ENCODE results near the gene GYS1.
A peak's percentile ranks its signal among the peaks of the same experiment; 100 is the strongest.
"Not testable (repeated sequence)": the region's sequence is repeated elsewhere in the genome, so short reads cannot be mapped to it uniquely, and the experiment has no call there.

Gene GYS1

GRCh38 chr19:48953990-48954594, 39.0 kb downstream of the GYS1 start:
- DNase-seq, result no peak
- in situ Hi-C loops (cut with MboI; ENCODE audit: low pct_unique_long_range_greater_than_20kb, low sequenced_read_pairs), result no loop called here

DNA sequence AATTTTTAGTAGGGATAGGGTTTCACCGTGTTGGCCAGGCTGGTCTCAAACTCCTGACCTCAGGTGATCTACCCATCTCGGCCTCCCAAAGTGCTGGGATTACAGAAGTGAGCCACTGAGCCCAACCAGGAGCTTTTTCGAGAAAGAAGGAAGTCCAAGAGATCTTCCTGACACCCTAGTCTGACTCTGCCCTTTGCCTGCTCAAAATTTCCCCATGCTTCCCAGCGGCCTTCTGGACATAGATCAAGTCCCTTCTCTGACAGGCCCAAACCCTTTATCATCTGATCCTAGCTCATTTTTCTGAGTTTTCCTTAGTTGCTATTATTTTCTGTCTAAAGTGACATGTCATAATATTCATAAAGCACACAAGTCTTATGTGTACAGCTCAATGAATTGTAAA, 40.0 kb downstream of the GYS1 start:
- no peak for DNase-seq

DNA sequence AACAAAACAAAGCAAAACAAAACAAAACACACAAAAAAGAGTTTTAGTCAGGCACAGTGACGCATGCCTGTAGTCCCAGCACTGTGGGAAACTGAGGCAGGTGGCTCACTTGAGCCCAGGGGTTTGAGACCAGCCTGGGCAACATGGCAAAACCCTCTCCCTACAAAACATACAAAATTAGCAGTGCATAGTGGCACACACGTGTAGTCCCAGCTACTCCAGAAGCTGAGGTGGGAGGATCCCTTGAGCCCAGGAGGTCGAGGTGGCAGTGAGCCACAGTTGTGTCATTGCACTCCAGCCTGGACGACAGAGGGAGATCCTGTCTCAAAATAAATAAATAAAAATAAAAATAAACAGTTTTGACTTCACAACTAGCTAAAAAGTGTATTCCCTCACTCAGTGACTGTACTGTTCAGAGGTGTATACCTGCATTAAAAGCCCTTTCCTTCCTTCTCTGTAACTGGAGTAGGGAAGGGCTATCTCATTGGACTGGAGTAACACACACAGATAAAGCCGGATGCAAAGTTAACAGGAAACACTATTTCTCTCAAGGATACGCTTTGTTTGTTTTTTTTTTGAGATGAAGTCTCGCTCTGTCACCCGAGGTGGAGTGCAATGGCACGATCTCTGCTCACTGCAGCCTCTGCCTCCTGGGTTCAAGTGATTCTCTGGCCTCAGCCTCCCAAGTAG, 42.1 kb downstream of the GYS1 start:
- DNase-seq, result no peak
- in situ Hi-C loops (cut with MboI; ENCODE audit: low pct_unique_long_range_greater_than_20kb, low sequenced_read_pairs), result no loop called here

More for the DNA sequence above, 40.0 kb downstream of the GYS1 start:
- in situ Hi-C loops (cut with MboI; ENCODE audit: low pct_unique_long_range_greater_than_20kb, low sequenced_read_pairs), result no loop called here

DNA sequence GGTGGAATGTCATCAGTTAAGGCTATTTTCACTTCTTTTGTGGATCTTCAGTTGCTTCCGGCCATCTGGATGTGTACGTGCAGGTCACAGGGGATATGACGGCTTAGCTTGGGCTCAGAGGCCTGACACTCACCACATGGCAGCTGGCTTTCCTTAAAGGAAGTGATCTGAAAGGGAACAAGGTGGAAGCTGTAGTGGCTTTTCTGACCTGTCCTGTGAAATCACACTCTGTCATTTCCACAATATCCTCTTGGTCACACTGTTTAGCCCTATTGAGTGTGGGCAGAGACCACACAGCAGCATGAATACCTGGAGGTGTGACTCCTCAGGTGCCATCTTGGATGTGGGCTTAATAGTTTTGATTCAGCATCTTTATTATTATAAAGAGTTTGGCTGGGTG, 43.0 kb downstream of the GYS1 start:
- in situ Hi-C loops (cut with MboI; ENCODE audit: low pct_unique_long_range_greater_than_20kb, low sequenced_read_pairs), result no loop called here
- no peak for DNase-seq

DNA sequence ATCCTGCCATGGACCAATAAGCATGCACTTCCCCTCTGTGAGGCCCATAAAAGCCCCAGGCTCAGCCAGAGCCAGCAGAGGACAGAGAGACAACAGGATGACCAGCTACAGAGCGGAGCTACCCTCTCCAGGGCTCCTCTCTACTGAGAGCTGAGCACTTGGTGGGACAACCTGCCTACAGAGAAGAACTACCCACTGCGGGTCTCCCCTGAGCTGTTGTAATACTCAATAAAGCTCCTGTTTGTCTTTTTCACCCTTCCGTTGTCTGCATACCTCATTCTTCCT, 45.9 kb downstream of the GYS1 start:
- no peak for DNase-seq
- in situ Hi-C loops (cut with MboI; ENCODE audit: low pct_unique_long_range_greater_than_20kb, low sequenced_read_pairs), result no loop called here

- DNase-seq, result no peak
- in situ Hi-C loops (cut with MboI; ENCODE audit: low pct_unique_long_range_greater_than_20kb, low sequenced_read_pairs), result no loop called here
Observed at GRCh38 chr19:48946463-48947257, 46.4 kb downstream of the GYS1 start.

DNA sequence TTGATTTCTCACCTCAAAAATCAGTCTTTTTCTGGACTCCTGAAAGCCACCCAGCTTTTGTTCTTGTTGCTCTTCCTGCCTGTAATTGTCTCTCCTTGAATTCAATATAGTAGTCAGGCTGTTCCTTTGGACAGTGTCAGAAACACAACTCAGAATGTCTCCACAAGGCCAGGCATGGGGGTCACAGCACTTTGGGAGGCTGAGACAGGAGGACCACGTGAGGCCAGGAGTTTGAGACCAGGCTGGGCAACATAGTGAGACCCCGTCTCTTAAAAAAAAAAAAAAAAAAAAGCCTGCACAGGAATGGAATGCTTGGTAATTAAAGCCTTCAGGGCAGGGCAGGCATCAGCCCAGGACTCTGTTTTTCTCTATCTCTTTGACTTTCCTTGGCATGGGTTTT, 47.3 kb downstream of the GYS1 start:
- in situ Hi-C loops (cut with MboI; ENCODE audit: low pct_unique_long_range_greater_than_20kb, low sequenced_read_pairs), result no loop called here
- DNase-seq, result no peak

DNA sequence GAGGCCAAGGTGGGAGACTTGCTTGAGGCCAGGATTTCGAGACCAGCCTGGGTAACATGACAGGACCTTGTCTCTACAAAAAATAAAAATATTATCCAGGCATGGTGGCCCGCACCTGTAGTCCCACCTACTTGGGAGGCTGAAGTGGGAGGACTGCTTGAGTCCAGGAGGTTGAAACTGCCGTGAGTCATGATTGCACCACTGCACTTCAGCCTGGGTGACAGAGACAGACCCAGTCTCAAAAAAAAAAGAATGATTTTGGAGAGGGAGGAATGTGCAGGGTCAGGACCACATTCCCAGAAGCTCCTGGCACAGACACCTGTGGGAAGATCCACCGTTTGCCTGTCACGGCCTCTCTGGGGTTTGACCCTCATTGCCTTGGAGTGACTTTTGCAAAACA, 47.7 kb downstream of the GYS1 start:
- in situ Hi-C loops (cut with MboI; ENCODE audit: low pct_unique_long_range_greater_than_20kb, low sequenced_read_pairs), result no loop called here
- DNase-seq, result no peak

GRCh38 chr19:48943081-48943480, 50.0 kb downstream of the GYS1 start:
- DNase-seq, result no peak
- in situ Hi-C loops (cut with MboI; ENCODE audit: low pct_unique_long_range_greater_than_20kb, low sequenced_read_pairs), result no loop called here

- in situ Hi-C loops (cut with MboI; ENCODE audit: low pct_unique_long_range_greater_than_20kb, low sequenced_read_pairs), result no loop called here
- no peak for DNase-seq
Observed at GRCh38 chr19:48940902-48941301, 52.2 kb downstream of the GYS1 start.

DNA sequence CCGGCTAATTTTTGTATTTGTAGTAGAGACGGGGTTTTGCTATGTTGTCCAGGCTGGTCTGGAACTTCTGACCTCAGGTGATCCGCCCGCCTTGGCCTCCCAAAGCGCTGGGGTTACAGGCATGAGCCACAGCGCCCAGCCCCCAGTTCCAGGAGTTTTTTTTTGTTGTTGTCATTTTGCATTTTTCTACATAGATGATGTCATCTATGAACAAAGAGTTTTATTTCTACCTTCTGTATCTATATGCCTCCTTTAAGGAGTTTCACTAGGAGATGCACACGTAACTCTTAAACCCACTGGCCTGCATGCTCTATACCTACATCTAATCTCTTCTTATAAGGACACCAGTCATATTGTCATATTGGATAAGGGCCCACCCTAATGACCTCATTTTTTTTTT, 54.9 kb downstream of the GYS1 start:
- in situ Hi-C loops (cut with MboI; ENCODE audit: low pct_unique_long_range_greater_than_20kb, low sequenced_read_pairs), result no loop called here
- no peak for DNase-seq

GRCh38 chr19:48935864-48936263, 57.2 kb downstream of the GYS1 start:
- no peak for DNase-seq
- in situ Hi-C loops (cut with MboI; ENCODE audit: low pct_unique_long_range_greater_than_20kb, low sequenced_read_pairs), result no loop called here

GRCh38 chr19:48934837-48935236, 58.3 kb downstream of the GYS1 start:
- no peak for DNase-seq
- in situ Hi-C loops (cut with MboI; ENCODE audit: low pct_unique_long_range_greater_than_20kb, low sequenced_read_pairs), result no loop called here

- in situ Hi-C loops (cut with MboI; ENCODE audit: low pct_unique_long_range_greater_than_20kb, low sequenced_read_pairs), result no loop called here
Observed at GRCh38 chr19:48933382-48933932, 59.7 kb downstream of the GYS1 start, which contains the start of gene DHDH. DHDH (plus strand) TSS chr19:48933699; CDS start chr19:48933722, 23 bp downstream.

GRCh38 chr19:48928164-48929025, 64.7 kb downstream of the GYS1 start:
- in situ Hi-C loops (cut with MboI; ENCODE audit: low pct_unique_long_range_greater_than_20kb, low sequenced_read_pairs), result no loop called here
- DNase-seq, result no peak

More at GRCh38 chr19:48933382-48933932, 59.7 kb downstream of the GYS1 start, which contains the start of gene DHDH:
- peak; percentile 75 for DNase-seq

DNA sequence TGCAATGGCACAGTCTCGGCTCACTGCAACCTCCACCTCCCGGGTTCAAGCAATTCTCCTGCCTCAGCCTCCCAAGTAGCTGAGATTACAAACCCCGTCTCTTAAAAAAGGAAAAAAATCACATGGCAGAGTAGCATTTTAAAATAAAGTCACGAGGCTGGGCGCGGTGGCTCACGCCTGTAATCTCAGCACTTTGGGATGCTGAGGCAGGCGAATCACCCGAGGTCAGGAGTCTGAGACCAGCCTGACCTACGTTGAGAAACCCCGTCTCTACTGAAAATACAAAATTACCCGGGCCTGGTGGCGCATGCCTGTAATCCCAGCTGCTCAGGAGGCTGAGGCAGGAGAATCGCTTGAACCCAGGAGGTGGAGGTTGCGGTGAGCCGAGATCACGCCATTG, 65.4 kb downstream of the GYS1 start:
- in situ Hi-C loops (cut with MboI; ENCODE audit: low pct_unique_long_range_greater_than_20kb, low sequenced_read_pairs); DNase-seq: not testable (repeated sequence)

GRCh38 chr19:48926909-48927308, 66.2 kb downstream of the GYS1 start:
- in situ Hi-C loops (cut with MboI; ENCODE audit: low pct_unique_long_range_greater_than_20kb, low sequenced_read_pairs), result no loop called here
- DNase-seq, result no peak

GRCh38 chr19:48925890-48926289, 67.2 kb downstream of the GYS1 start:
- in situ Hi-C loops (cut with MboI; ENCODE audit: low pct_unique_long_range_greater_than_20kb, low sequenced_read_pairs); DNase-seq: not testable (repeated sequence)

- in situ Hi-C loops (cut with MboI; ENCODE audit: low pct_unique_long_range_greater_than_20kb, low sequenced_read_pairs), result no loop called here
- no peak for DNase-seq
Observed at GRCh38 chr19:48925240-48925843, 67.8 kb downstream of the GYS1 start.

Data from KBM-7 (cell line).